IMR-90 (cell line): ENCODE measurements around the gene PRPH2. TPM values are rescaled to one million over a fixed set of nuclear protein-coding genes. Genes with fewer than 3 reads are reported as not detected.

Experiments
- ATAC-seq: fragments of 200-7000 bp; cut with Tn5 transposase; 2 replicates; pipeline ENCODE4 v1.9.1; 2020; ENCODE audit warnings: low read depth, mild to moderate bottlenecking, moderate library complexity
- BruUV-seq: library from RNA; stranded (reverse); fragments of 400-500 nt; replicated peaks from 2 replicates; lab custom pipeline; 2021; lab: Mats Ljungman, UMichigan
- CTCF ChIA-PET: fragments of 300-600 bp; formaldehyde crosslinking; extraction: SDS; loops from one replicate; lab custom pipeline; 2021; ENCODE audit warnings: antibody characterized with exemption; lab: Yijun Ruan, JAX
- POLR2A ChIA-PET: fragments of 300-600 bp; sonication (Branson Sonifier 250); formaldehyde crosslinking; loops from one replicate; lab custom pipeline; 2022; ENCODE audit warnings: antibody characterized with exemption; ENCODE audit not compliant: unreplicated experiment; lab: Charles Lee
- DNase-seq: peaks from one replicate; pipeline ENCODE4 v3.0.0; 2013
- H2AFZ ChIP-seq: replicated peaks from 2 replicates; pipeline ENCODE3; 2013; ENCODE audit warnings: low read length, mild to moderate bottlenecking; ENCODE audit not compliant: poor library complexity
- H2AK5ac ChIP-seq: 2 replicates; pipeline ENCODE4 v1.6.1; 2013; ENCODE audit warnings: low read depth, low read length, inconsistent platforms
- H2AK9ac ChIP-seq: replicated peaks from 2 replicates; pipeline ENCODE3; 2013; ENCODE audit warnings: mild to moderate bottlenecking, low read depth, low read length, moderate library complexity; ENCODE audit not compliant: poor library complexity
- H2BK120ac ChIP-seq: 2 replicates; pipeline ENCODE4 v1.6.1; 2013; ENCODE audit warnings: low read depth, low read length, inconsistent platforms
- H2BK15ac ChIP-seq: 3 replicates; pipeline ENCODE4 v1.6.1; 2013; ENCODE audit warnings: low read depth, low read length, inconsistent platforms
- H2BK20ac ChIP-seq: 2 replicates; pipeline ENCODE4 v1.6.1; 2013; ENCODE audit warnings: low read depth, mild to moderate bottlenecking, inconsistent platforms, low read length, moderate library complexity
- H2BK5ac ChIP-seq: 2 replicates; pipeline ENCODE4 v1.6.1; 2013; ENCODE audit warnings: mild to moderate bottlenecking, low read depth, low read length, inconsistent platforms; ENCODE audit not compliant: poor library complexity, severe bottlenecking
- H3K14ac ChIP-seq: replicated peaks from 2 replicates; pipeline ENCODE4 v1.6.1; 2013; ENCODE audit warnings: low read depth, low read length, inconsistent platforms
- H3K18ac ChIP-seq: 2 replicates; pipeline ENCODE4 v1.6.1; 2013; ENCODE audit warnings: low read depth, low read length, control low read depth
- H3K23ac ChIP-seq: 2 replicates; pipeline ENCODE4 v1.6.1; 2013; ENCODE audit warnings: low read depth, low read length, inconsistent platforms
- H3K27ac ChIP-seq: 2 replicates; pipeline ENCODE4 v1.5.1; 2013; ENCODE audit warnings: mild to moderate bottlenecking, control low read depth, low read length; ENCODE audit not compliant: insufficient read depth
- H3K27me3 ChIP-seq: 2 replicates; pipeline ENCODE4 v1.6.1; 2013; ENCODE audit warnings: low read length; ENCODE audit not compliant: control insufficient read depth, insufficient read depth
- H3K36me3 ChIP-seq: 2 replicates; pipeline ENCODE4 v1.6.1; 2013; ENCODE audit warnings: low read length, mixed read lengths; ENCODE audit not compliant: control insufficient read depth, insufficient read depth
- H3K4ac ChIP-seq: 2 replicates; pipeline ENCODE4 v1.6.1; 2013; ENCODE audit warnings: low read depth, low read length, inconsistent platforms
- H3K4me1 ChIP-seq: 2 replicates; pipeline ENCODE4 v1.6.1; 2013; ENCODE audit warnings: low read length, mixed read lengths; ENCODE audit not compliant: control insufficient read depth, insufficient read depth
- H3K4me2 ChIP-seq: 2 replicates; pipeline ENCODE4 v1.6.1; 2013; ENCODE audit warnings: low read depth, mild to moderate bottlenecking, control low read depth, low read length, moderate library complexity
- H3K4me3 ChIP-seq: 2 replicates; pipeline ENCODE4 v1.5.1; 2013; ENCODE audit warnings: low read depth, mild to moderate bottlenecking, control low read depth, low read length, moderate library complexity; ENCODE audit not compliant: insufficient read depth
- H3K56ac ChIP-seq: 2 replicates; pipeline ENCODE4 v1.6.1; 2013; ENCODE audit warnings: low read length, inconsistent platforms; ENCODE audit not compliant: insufficient read depth; ENCODE audit errors: extremely low read depth
- H3K79me1 ChIP-seq, 2 experiments: 2 replicates each; pipeline ENCODE4 v1.6.1; 2013; ENCODE audit warnings: low read length in 2 of 2, inconsistent platforms in 1 of 2, low read depth in 1 of 2
- H3K9ac ChIP-seq: 2 replicates; pipeline ENCODE4 v1.6.1; 2013; ENCODE audit warnings: low read depth, low read length, control low read depth
- H3K9me1 ChIP-seq: 2 replicates; pipeline ENCODE4 v1.6.1; 2013; ENCODE audit warnings: low read length, inconsistent platforms; ENCODE audit not compliant: insufficient read depth
- H3K9me3 ChIP-seq: 2 replicates; pipeline ENCODE4 v1.6.1; 2013; ENCODE audit warnings: low read length; ENCODE audit not compliant: control insufficient read depth, insufficient read depth
- H4K20me1 ChIP-seq: 2 replicates; pipeline ENCODE4 v1.6.1; 2013; ENCODE audit warnings: low read length, inconsistent platforms; ENCODE audit not compliant: insufficient read depth
- H4K5ac ChIP-seq: 2 replicates; pipeline ENCODE4 v1.6.1; 2013; ENCODE audit warnings: mild to moderate bottlenecking, low read depth, low read length, control low read depth
- H4K8ac ChIP-seq, 2 experiments: 2 replicates each; pipeline ENCODE4 v1.6.1; 2013; ENCODE audit warnings: low read depth in 2 of 2, low read length in 2 of 2, control low read depth in 1 of 2, inconsistent platforms in 1 of 2
- H4K91ac ChIP-seq: 2 replicates; pipeline ENCODE4 v1.6.1; 2013; ENCODE audit warnings: low read depth, low read length, inconsistent platforms; ENCODE audit not compliant: insufficient read depth
- CHD1 ChIP-seq: IDR thresholded peaks from 2 replicates; pipeline ENCODE4 v1.6.1; 2012; ENCODE audit warnings: low read depth, low read length, improper control_type of control experiment
- ELK1 ChIP-seq: fragments of 150-350 bp; IDR thresholded peaks from 2 replicates; pipeline ENCODE4 v1.6.1; 2016; ENCODE audit warnings: low read depth, mild to moderate bottlenecking, low read length, moderate library complexity, borderline replicate concordance
- FOS ChIP-seq: fragments of 150-350 bp; IDR thresholded peaks from 2 replicates; pipeline ENCODE4 v1.6.1; 2016; ENCODE audit warnings: low read depth, low read length
- MXI1 ChIP-seq: IDR thresholded peaks from 2 replicates; pipeline ENCODE4 v1.6.1; 2012; ENCODE audit warnings: low read depth, mild to moderate bottlenecking, low read length, moderate library complexity, borderline replicate concordance
- NFE2L2 ChIP-seq: fragments of 150-350 bp; IDR thresholded peaks from 2 replicates; pipeline ENCODE4 v1.6.1; 2016; ENCODE audit warnings: low read depth, mild to moderate bottlenecking, low read length
- RAD21 ChIP-seq: IDR thresholded peaks from 2 replicates; pipeline ENCODE4 v1.6.1; 2012; ENCODE audit warnings: low read length, improper control_type of control experiment
- RFX5 ChIP-seq: IDR thresholded peaks from 2 replicates; pipeline ENCODE4 v1.8.0; 2012; ENCODE audit warnings: low read depth, mild to moderate bottlenecking, low read length, moderate library complexity
- SMC3 ChIP-seq: fragments of 150-350 bp; IDR thresholded peaks from 2 replicates; pipeline ENCODE4 v1.6.1; 2016; ENCODE audit warnings: low read depth, mild to moderate bottlenecking, antibody characterized with exemption, low read length, moderate library complexity
- WGBS, 2 experiments: methylation state at CpG; one replicate each; pipeline versions ENCODE4 v1.1.5 to v1.1.7; 2013; ENCODE audit warnings: missing lambda C conversion rate in 2 of 2; ENCODE audit not compliant: insufficient read length in 1 of 2; ENCODE audit errors: extremely low coverage in 2 of 2; 5-methylcytosine and 5-hydroxymethylcytosine counted together
- dilution Hi-C: fragments of 300-500 bp; cut with HindIII; formaldehyde crosslinking; loops from one replicate; pipeline ENCODE4 v1.14.3; 2018; ENCODE audit warnings: low sequenced_read_pairs; ENCODE audit not compliant: unreplicated experiment
- in situ Hi-C: fragments of 300-500 bp; cut with MboI; formaldehyde crosslinking; loops from 3 replicates; pipeline ENCODE4 v1.14.3; 2019; ENCODE audit warnings: low sequenced_read_pairs, inconsistent platforms, mixed read lengths
- intact Hi-C: fragments of 100-400 bp; cut with micrococcal nuclease; formaldehyde crosslinking; loops from 2 replicates; pipeline ENCODE4 v1.10.0; 2022
- polyA plus RNA-seq, 3 experiments: library from polyadenylated mRNA; depleted of rRNA; stranded (reverse); fragments of >200 nt; gene quantifications; 2 replicates each; pipeline ENCODE4 v1.2.3, GENCODE V29; 2012; ENCODE audit warnings: low replicate concordance in 1 of 3
- total RNA-seq: library from RNA; depleted of rRNA; stranded (reverse); fragments of >200 nt; gene quantifications from 2 replicates; pipeline ENCODE4 v1.2.3, GENCODE V29; 2012

Gene PRPH2
- total and polyA plus RNA-seq, 2 of the 4 experiments (the other 2 are of a cell fraction), result 1.0 to 1.1 TPM

- ChIA-PET POLR2A (no interaction called here), CTCF (no interaction called here)
- peaks cover 5% of the 10 kb centered on the region; the same call in 1 of the 2 replicates for H3K4me1 ChIP-seq
- no peaks in the 10 kb centered on the region for H3K9me3 ChIP-seq
- no peak overlapping the region for H2BK20ac ChIP-seq
- no peaks in the 10 kb centered on the region for H3K27me3 ChIP-seq
- ATAC-seq, result no peak
- 90% methylated on average over 2 of the region's 3 CpGs; no CpG with 5 or more reads in 1 of the 2 experiments for WGBS, 2 experiments
- no peaks in the 10 kb centered on the region for H4K20me1 ChIP-seq
- H3K36me3 ChIP-seq, result no peaks in the 10 kb centered on the region
- H3K18ac ChIP-seq, result no peak overlapping the region
- intact Hi-C loops, result no loop called here
- BruUV-seq, result no TSS peak
- H4K91ac ChIP-seq, result no peak overlapping the region
- no peak overlapping the region for H4K8ac ChIP-seq
- TF ChIP-seq CHD1 (no peak), RFX5 (no peak), NFE2L2 (no peak), MXI1 (no peak), RAD21 (no peak), SMC3 (no peak), ELK1 (no peak), FOS (no peak)
- no peak overlapping the region for H2BK5ac ChIP-seq
- no peak overlapping the region for H2BK120ac ChIP-seq
- H3K14ac ChIP-seq, result no peak overlapping the region
- H3K23ac ChIP-seq, result no peak overlapping the region
- no peak for DNase-seq
- H2AK5ac ChIP-seq, result no peak overlapping the region
- no peak overlapping the region for H3K9ac ChIP-seq
- no peak overlapping the region for H3K4ac ChIP-seq
- H3K4me3 ChIP-seq, result no peak overlapping the region
- H3K56ac ChIP-seq, result no peak overlapping the region
- H3K4me2 ChIP-seq, result no peak overlapping the region
- H2AK9ac ChIP-seq, result no peak overlapping the region
- dilution Hi-C loops, result no loop called here
- peaks cover 8% of the 10 kb centered on the region for H3K9me1 ChIP-seq
- H4K5ac ChIP-seq, result no peak overlapping the region
- peaks cover 0 to 5% of the 10 kb centered on the region in 2 experiments; a peak in 1 of 4 replicates for H3K79me1 ChIP-seq
- H2AFZ ChIP-seq, result no peak overlapping the region
- H3K27ac ChIP-seq, result no peak overlapping the region
- in situ Hi-C loops, result no loop called here
- H2BK15ac ChIP-seq, result no peak overlapping the region; the same call in 2 of the 3 replicates
Measured at GRCh38 chr6:42762426-42762859, 40.0 kb upstream of the PRPH2 start.
